ENCODE data around the gene THSD7B.
"Not testable (repeated sequence)": the region's sequence is repeated elsewhere in the genome, so short reads cannot be mapped to it uniquely, and the experiment has no call there.

THSD7B gene

DNA sequence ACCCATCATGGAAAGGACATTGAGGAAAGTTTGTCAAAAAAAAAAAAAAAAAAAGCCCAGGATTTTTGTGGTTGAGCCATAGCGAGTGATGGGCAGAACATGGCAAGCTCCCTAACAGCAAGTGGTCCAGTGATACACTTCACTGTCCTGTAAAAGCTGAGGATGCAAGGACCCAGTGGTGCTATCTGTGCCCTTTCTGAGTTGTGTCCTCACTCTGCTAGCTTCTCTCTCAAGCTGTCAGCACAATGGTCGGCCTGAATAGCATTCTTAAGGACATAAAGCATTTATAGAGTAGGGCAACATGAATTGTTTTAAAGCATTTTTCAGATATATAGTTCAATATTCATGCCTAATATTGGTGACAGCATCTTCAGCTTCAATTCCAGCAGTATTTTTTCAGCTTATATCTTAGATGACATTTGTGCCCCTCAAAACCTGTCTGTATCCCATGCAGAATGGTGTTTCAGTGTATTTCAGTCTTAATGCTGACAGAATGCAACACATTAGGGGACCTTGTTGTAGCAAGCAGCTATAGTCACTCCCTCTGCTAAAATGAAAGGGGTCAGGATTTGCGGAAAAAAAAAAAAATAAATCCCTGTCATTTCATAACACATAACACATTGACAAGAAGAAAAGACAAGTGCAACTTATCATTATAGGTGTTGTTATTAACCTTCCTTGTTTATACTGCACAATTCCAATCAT lies 496.7 kb downstream of the THSD7B start:
- no peak for DNase-seq (ENCODE audit: low read depth)

- no peak for DNase-seq (ENCODE audit: low read depth)
Observed at GRCh38 chr2:137262594-137262993, 497.2 kb downstream of the THSD7B start.

GRCh38 chr2:137287913-137288639 lies 522.7 kb downstream of the THSD7B start:
- no peak for DNase-seq (ENCODE audit: low read depth)

- DNase-seq (ENCODE audit: low read depth) = no peak
Observed at GRCh38 chr2:137291836-137292570, 526.7 kb downstream of the THSD7B start.

GRCh38 chr2:137298377-137298776 lies 533.0 kb downstream of the THSD7B start:
- no peak for DNase-seq (ENCODE audit: low read depth)

DNA sequence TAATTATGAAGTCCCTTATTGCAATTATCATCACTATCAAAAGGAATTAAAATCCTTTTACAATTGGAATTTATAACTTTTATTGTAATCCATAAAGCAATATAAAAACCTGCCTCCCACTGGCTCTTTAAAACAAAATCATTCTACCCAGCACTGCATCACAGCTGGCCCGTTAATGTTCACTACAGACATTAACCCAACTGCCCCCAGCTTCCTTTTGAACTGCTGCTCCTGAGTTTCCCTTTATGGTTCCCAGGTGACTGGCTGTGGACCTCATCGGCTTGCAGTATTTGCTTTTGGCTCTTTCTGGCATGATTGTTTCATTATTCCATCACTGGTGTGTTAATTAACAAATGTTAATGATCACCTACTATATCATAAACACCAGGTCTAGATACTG lies 535.6 kb downstream of the THSD7B start:
- no peak for DNase-seq (ENCODE audit: low read depth)

- DNase-seq (ENCODE audit: low read depth) = no peak
Observed at GRCh38 chr2:137302957-137303356, 537.6 kb downstream of the THSD7B start.

DNA sequence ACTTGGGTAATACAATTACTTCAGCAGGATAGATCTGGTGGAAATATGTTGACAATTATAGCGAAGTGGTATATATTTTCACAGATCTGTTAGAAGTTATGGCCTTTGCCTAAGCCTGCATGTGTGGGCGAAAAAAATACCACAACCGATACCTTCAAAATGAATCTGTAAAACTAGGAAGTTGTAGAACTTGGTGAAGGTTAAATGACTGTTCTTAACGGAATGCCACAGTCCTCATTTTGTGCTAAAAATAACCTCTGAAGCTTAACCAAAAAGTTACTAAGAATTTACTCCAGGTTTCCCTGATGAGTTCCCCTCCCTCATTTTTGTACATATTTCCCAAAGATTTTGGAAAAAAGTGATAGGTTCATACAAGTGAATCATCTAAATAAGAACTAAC lies 550.7 kb downstream of the THSD7B start:
- no peak for DNase-seq (ENCODE audit: low read depth)

GRCh38 chr2:137321566-137321965 lies 556.2 kb downstream of the THSD7B start:
- no peak for DNase-seq (ENCODE audit: low read depth)

DNA sequence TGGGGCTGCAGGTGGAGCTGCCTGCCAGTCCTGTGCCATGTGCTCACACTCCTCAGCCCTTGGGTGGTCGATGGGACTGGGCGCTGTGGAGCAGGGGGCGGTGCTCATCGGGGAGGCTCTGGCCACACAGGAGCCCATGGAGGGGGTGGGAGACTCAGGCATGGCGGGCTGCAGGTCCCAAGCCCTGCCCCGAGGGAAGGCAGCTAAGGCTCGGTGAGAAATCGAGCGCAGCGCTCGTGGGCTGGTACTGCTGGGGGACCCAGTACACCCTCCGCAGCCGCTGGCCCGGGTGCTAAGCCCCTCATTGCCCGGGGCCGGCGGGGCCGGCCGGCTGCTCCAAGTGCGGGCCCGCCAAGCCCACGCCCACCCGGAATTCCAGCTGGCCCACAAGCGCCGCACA lies 566.2 kb downstream of the THSD7B start:
- not testable (repeated sequence) for DNase-seq (ENCODE audit: low read depth)

GRCh38 chr2:137333386-137334165 lies 568.2 kb downstream of the THSD7B start:
- no peak for DNase-seq (ENCODE audit: low read depth)

DNA sequence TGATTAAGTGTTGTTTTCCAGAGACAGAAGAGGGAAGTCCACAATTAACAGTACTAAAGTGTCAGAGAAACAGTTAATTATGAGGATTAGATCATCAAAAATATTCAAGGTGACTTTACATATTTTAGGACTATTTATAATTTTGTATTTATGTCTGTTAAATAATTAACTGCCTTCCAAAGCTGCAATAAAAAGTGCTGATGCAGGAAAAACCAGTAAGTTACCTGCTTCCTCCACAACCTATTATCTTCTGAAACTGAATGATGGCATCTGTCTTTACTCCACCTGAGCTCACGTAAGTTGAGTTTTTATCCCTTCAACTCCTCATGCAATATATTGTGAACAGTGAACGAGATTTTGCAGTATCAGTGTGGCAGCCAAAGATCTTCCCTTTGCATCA lies 570.7 kb downstream of the THSD7B start:
- no peak for DNase-seq (ENCODE audit: low read depth)

GRCh38 chr2:137339051-137339450 lies 573.7 kb downstream of the THSD7B start:
- no peak for DNase-seq (ENCODE audit: low read depth)

DNA sequence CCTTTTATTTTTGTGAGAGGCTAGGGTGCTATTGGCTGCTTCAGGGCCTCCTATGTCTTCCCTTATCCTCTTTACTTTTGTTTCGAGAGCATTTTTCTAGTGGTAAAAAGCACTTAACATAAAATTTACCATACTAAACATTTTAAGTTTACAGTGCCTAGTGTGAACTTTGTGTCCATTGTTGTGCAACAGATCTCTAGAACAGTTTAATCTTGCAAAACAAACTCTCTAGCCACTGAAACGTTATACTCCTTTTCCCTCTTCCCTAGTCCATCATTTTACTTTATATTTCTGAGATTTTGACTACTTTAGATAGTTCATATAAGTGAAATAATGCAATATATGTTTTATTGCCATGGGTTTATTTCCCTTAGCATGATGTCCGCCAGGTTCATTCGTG lies 580.6 kb downstream of the THSD7B start:
- DNase-seq (ENCODE audit: low read depth) = no peak

GRCh38 chr2:137348301-137348700 lies 583.0 kb downstream of the THSD7B start:
- DNase-seq (ENCODE audit: low read depth) = no peak

DNA sequence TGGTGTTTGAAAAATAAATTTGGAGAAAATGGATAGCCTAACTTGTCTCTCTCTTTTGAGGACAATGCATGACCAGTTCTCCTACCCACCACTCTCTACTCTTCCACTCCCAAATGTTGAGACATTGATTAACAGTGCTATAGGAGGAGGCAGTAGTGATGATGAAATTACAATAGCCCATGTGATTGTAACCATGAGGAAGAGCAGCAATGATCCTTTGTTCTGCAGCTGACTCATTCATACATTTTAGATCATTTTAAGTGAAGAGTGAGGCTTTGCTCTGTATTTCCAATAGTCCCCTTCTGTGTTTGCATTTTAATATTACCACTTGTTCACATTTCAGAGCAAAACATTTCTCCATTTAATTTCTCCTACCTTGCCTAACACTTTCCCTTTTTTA lies 592.3 kb downstream of the THSD7B start:
- no peak for DNase-seq (ENCODE audit: low read depth)

DNA sequence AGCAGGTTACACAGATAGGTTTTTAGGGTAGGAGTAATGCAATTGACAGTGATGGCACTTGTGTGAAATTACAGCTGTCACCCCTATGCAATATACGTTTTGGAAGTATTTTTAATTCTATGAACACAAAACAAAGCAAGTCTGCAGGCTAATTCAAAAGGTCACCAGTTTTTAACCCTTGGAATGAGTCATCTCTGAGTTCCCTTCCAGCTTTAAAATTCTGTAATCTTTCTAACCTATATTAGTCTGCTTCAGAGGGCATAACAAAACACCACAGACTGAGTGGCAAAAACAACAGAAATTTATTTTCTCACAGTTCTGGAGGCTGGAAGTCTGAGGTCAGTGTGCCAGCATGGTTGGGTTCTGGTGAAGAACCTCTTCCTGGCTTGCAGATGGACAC lies 602.0 kb downstream of the THSD7B start:
- no peak for DNase-seq (ENCODE audit: low read depth)

GRCh38 chr2:137369106-137369505 lies 603.8 kb downstream of the THSD7B start:
- DNase-seq (ENCODE audit: low read depth) = no peak

DNA sequence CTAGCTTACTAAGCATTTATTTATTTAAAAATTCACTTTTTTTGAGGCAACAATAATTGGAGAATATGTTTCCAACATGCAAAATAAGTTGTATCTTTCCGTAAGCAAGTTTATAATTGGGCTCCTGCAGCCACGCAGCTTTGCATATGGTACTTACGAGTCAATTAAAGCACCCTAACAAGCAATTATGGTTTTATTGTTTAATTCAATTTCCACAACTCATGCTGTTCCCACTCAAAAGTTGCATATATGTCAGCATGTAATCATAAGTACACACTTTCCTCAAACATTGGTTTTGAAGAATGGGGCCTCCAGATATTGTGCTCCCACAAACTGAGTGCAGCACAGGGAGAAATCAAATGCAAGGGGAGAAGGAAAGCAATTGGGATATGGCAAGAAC lies 613.8 kb downstream of the THSD7B start:
- DNase-seq (ENCODE audit: low read depth) = no peak

DNA sequence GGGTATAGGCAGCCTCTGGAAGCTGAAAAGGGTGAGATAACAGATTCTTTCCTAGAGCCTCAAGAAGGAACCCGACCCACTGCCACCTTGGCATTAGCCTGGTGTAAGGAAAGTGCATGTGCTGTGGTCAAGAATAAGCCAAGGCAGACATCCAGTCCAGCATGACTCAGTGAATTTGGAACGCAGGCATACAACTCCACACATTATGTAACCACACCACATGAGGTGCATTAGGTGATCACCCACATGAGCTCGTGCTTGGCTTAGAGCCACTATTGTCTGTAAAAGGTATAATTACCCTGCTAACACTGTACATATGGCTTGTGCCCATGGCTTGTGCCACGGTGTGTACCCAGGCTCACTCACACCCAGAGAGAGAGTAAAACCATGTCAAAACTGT lies 615.3 kb downstream of the THSD7B start:
- DNase-seq (ENCODE audit: low read depth) = no peak

DNA sequence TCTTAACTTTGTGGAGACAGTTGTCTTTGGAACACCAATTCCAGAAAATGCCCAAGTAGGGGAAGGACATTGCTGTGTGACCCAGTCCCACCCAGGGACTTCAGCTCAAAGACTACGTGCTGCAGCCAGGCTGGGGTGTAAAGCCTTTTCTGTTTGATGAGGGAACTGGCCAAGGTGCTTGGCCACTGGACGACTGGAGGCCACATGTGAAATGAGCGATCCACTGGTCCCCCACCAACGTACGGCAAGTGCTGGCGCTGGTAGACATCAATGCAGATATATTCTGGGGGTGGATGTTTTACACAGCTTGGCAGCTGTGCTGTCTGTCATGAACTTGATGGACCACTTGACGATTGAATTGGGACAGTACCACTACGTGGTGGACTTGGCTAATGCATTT lies 616.4 kb downstream of the THSD7B start:
- DNase-seq (ENCODE audit: low read depth) = no peak

DNA sequence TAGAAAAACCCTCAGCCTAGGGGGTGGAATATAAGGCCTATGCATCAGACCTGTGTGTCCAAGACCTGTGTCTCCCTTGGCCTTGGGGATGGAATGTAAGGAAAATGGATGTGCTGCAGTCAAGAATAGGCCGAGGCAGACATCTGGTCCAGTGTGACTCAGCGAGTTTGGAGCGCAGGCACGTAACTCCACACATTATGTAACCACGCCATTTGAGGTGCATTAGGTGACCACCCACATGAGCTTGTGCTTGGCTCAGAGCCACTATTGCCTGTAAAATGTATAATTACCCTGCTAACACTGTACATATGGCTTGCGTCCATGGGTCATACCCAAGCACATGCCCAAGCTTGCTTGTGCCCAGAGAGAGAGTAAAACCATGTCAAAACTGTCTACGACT lies 618.0 kb downstream of the THSD7B start:
- no peak for DNase-seq (ENCODE audit: low read depth)

Measured in stimulated activated CD4-positive, alpha-beta T cell treated with anti-CD3 and anti-CD28 coated beads, Interleukin-2, amount 100 ng/mL, for 4 hours (primary cell).